Measurements from ENCODE around the gene TFF2.

TFF2 gene

DNA sequence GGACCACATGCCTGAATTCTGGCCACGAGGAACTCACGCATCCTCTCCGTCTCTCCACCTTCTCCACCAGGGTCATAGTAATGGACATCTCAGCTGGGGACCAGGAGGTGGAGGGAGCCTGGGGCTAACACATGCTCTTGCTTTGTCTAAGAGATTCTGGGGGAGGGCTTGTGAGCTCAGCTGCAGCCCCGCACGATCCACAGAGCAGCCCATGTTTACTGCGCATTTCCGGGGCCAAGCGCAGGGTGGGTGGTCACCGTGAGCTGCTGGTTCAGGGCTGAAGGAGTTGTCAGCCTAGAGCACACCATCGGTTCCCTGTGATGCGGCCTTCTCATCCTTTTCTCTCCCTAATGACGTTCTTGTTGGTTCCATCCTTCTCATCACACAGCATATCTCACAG lies 7.5 kb upstream of the TFF2 start:
- Histone ChIP-seq H3K36me3 (ENCODE audit: insufficient read depth, low read length) (no peaks in the 10 kb centered on the region), H3K9me2 (ENCODE audit: low read depth, low read length) (no peaks in the 10 kb centered on the region), H3K79me2 (ENCODE audit: insufficient read depth, low read length) (no peaks in the 10 kb centered on the region), H3K27me3 (ENCODE audit: insufficient read depth, low read length) (peaks cover 26% of the 10 kb centered on the region; the same call in 1 of the 2 replicates), H3K9me3 (ENCODE audit: low read length) (peaks cover 5% of the 10 kb centered on the region; the same call in 1 of the 2 replicates), H3K4me1 (ENCODE audit: insufficient read depth, low read length, severe bottlenecking) (no peaks in the 10 kb centered on the region), H3K9ac (ENCODE audit: low read length) (no peak overlapping the region), H3K4me3 (ENCODE audit: low read depth, low read length, poor library complexity, severe bottlenecking) (no peak overlapping the region), H3F3A (ENCODE audit: insufficient read depth, low read length) (no peaks in the 10 kb centered on the region), H3K4me2 (ENCODE audit: low read length) (no peak overlapping the region), H3K27ac (ENCODE audit: low read depth, low read length, poor library complexity, severe bottlenecking) (no peak overlapping the region), H2AFZ (ENCODE audit: low read length) (no peak overlapping the region), H4K20me1 (ENCODE audit: insufficient read depth, low read length) (no peaks in the 10 kb centered on the region)
- no peak for TF ChIP-seq EZH2 (IDR thresholded peaks at IDR 0.05; ENCODE audit: borderline replicate concordance, low read length)
- TF ChIP-seq, protein P1, sequence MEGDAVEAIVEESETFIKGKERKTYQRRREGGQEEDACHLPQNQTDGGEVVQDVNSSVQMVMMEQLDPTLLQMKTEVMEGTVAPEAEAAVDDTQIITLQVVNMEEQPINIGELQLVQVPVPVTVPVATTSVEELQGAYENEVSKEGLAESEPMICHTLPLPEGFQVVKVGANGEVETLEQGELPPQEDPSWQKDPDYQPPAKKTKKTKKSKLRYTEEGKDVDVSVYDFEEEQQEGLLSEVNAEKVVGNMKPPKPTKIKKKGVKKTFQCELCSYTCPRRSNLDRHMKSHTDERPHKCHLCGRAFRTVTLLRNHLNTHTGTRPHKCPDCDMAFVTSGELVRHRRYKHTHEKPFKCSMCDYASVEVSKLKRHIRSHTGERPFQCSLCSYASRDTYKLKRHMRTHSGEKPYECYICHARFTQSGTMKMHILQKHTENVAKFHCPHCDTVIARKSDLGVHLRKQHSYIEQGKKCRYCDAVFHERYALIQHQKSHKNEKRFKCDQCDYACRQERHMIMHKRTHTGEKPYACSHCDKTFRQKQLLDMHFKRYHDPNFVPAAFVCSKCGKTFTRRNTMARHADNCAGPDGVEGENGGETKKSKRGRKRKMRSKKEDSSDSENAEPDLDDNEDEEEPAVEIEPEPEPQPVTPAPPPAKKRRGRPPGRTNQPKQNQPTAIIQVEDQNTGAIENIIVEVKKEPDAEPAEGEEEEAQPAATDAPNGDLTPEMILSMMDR (IDR thresholded peaks at IDR 0.05; ENCODE audit: low read length) = no peak

DNA sequence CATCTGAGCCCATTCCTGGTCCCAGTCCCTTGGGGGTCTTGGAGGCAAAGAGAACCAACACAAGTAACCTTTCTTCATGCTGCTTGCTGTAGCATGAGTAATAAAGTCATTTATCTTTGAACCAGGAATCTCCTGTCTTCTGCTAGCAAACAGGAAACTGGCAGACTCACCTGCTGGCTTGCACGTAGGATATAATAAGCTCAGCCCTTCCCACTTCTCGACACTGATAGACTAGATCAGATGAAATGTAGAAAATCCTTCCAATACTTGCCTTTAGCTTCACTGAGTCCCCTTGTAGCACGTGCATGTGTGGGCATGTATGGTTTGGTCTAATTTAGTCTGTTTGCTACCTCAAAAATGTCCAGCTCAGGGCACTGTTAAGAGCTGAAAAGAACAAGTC lies 6.5 kb upstream of the TFF2 start:
- Histone ChIP-seq H3K4me3 (ENCODE audit: low read depth, low read length, poor library complexity, severe bottlenecking) (no peak overlapping the region), H3K27me3 (ENCODE audit: insufficient read depth, low read length) (peaks cover 28% of the 10 kb centered on the region; the same call in 1 of the 2 replicates), H3K4me2 (ENCODE audit: low read length) (no peak overlapping the region), H3K9ac (ENCODE audit: low read length) (no peak overlapping the region), H3K9me3 (ENCODE audit: low read length) (peaks cover 5% of the 10 kb centered on the region; the same call in 1 of the 2 replicates), H3K36me3 (ENCODE audit: insufficient read depth, low read length) (no peaks in the 10 kb centered on the region), H3K79me2 (ENCODE audit: insufficient read depth, low read length) (no peaks in the 10 kb centered on the region), H3K4me1 (ENCODE audit: insufficient read depth, low read length, severe bottlenecking) (no peaks in the 10 kb centered on the region), H3K9me2 (ENCODE audit: low read depth, low read length) (no peaks in the 10 kb centered on the region), H3K27ac (ENCODE audit: low read depth, low read length, poor library complexity, severe bottlenecking) (no peak overlapping the region), H4K20me1 (ENCODE audit: insufficient read depth, low read length) (no peaks in the 10 kb centered on the region), H3F3A (ENCODE audit: insufficient read depth, low read length) (no peaks in the 10 kb centered on the region), H2AFZ (ENCODE audit: low read length) (no peak overlapping the region)
- no peak for TF ChIP-seq EZH2 (IDR thresholded peaks at IDR 0.05; ENCODE audit: borderline replicate concordance, low read length)

DNA sequence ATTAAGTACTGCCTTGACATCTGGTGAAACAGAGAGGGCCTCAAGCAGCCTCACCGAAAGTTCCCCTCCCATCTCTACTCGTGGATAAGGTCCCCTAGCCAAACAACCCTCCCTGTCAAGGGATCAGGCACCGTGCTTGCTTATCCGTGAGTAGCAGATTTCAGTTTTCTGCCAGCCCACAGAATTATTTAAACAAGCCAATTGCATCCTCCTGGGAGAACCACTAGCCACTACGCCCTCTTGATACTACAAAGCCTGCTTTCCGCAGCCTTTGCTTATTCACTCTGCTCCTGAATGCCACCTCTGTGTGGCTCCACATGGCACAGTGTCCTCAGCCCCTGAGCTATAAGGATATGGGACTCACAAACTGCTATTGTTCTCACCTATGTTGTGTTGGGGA lies 5.9 kb upstream of the TFF2 start:
- Histone ChIP-seq H3K9me2 (ENCODE audit: low read depth, low read length) (no peaks in the 10 kb centered on the region), H3K27me3 (ENCODE audit: insufficient read depth, low read length) (peaks cover 28% of the 10 kb centered on the region; the same call in 1 of the 2 replicates), H3K36me3 (ENCODE audit: insufficient read depth, low read length) (no peaks in the 10 kb centered on the region), H3K4me2 (ENCODE audit: low read length) (no peak overlapping the region), H4K20me1 (ENCODE audit: insufficient read depth, low read length) (no peaks in the 10 kb centered on the region), H3K4me3 (ENCODE audit: low read depth, low read length, poor library complexity, severe bottlenecking) (no peak overlapping the region), H2AFZ (ENCODE audit: low read length) (no peak overlapping the region), H3K9me3 (ENCODE audit: low read length) (peaks cover 5% of the 10 kb centered on the region; the same call in 1 of the 2 replicates), H3F3A (ENCODE audit: insufficient read depth, low read length) (no peaks in the 10 kb centered on the region), H3K27ac (ENCODE audit: low read depth, low read length, poor library complexity, severe bottlenecking) (no peak overlapping the region), H3K9ac (ENCODE audit: low read length) (no peak overlapping the region), H3K79me2 (ENCODE audit: insufficient read depth, low read length) (no peaks in the 10 kb centered on the region), H3K4me1 (ENCODE audit: insufficient read depth, low read length, severe bottlenecking) (no peaks in the 10 kb centered on the region)
- TF ChIP-seq EZH2 (IDR thresholded peaks at IDR 0.05; ENCODE audit: borderline replicate concordance, low read length) = no peak
- TF ChIP-seq, protein P1 (IDR thresholded peaks at IDR 0.05; ENCODE audit: low read length) = no peak

DNA sequence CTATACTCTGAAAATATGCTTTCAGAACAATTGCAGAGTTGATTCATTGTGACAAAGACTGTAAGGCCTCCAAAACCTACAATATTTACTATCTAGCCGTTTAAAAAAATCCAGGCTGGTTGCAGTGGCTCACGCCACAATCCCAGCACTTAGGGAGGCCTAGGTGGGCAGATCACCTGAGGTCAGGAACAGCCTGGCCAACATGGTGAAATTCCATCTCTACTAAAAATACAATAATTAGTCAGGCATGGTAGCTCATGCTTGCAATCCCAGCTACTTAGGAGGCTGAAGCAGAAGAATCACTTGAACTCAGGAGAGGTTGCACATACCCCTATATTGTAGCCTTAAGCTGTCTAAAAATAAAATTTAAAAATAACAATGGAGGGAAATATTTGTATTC lies 5.3 kb upstream of the TFF2 start:
- Histone ChIP-seq H4K20me1 (ENCODE audit: insufficient read depth, low read length) (no peaks in the 10 kb centered on the region), H3K4me2 (ENCODE audit: low read length) (no peak overlapping the region), H3K4me1 (ENCODE audit: insufficient read depth, low read length, severe bottlenecking) (no peaks in the 10 kb centered on the region), H3K4me3 (ENCODE audit: low read depth, low read length, poor library complexity, severe bottlenecking) (no peak overlapping the region), H3K36me3 (ENCODE audit: insufficient read depth, low read length) (no peaks in the 10 kb centered on the region), H3K9me3 (ENCODE audit: low read length) (peaks cover 5% of the 10 kb centered on the region; the same call in 1 of the 2 replicates), H3K9ac (ENCODE audit: low read length) (no peak overlapping the region), H3K27me3 (ENCODE audit: insufficient read depth, low read length) (peaks cover 28% of the 10 kb centered on the region; the same call in 1 of the 2 replicates), H2AFZ (ENCODE audit: low read length) (no peak overlapping the region), H3K79me2 (ENCODE audit: insufficient read depth, low read length) (no peaks in the 10 kb centered on the region), H3K27ac (ENCODE audit: low read depth, low read length, poor library complexity, severe bottlenecking) (no peak overlapping the region), H3K9me2 (ENCODE audit: low read depth, low read length) (no peaks in the 10 kb centered on the region), H3F3A (ENCODE audit: insufficient read depth, low read length) (no peaks in the 10 kb centered on the region)
- TF ChIP-seq, protein P1 (IDR thresholded peaks at IDR 0.05; ENCODE audit: low read length) = no peak
- no peak for TF ChIP-seq EZH2 (IDR thresholded peaks at IDR 0.05; ENCODE audit: borderline replicate concordance, low read length)

All from OCI-LY1 (cell line).